Suprapubic skin (tissue), 4 donors: ENCODE data around the gene RMI1.

ENCODE experiments used
- EP300 ChIP-seq: sonication (generic); formaldehyde crosslinking; IDR thresholded peaks from one replicate; pipeline ENCODE4 v1.6.1; 2017; ENCODE audit warnings: antibody characterized with exemption
- POLR2A ChIP-seq, 2 donors: fragments of 450-650 bp; IDR thresholded peaks; one replicate each; pipeline ENCODE4 v1.6.1; 2017; ENCODE audit warnings: antibody characterized with exemption in 2 of 2, mild to moderate bottlenecking in 2 of 2, moderate library complexity in 2 of 2
- POLR2AphosphoS5 ChIP-seq, 3 donors: sonication (generic); formaldehyde crosslinking; IDR thresholded peaks; one replicate each; pipeline ENCODE4 v1.6.1; 2017; ENCODE audit warnings: antibody characterized with exemption in 3 of 3

GRCh38 chr9:84024041-84024575 is 43.5 kb downstream of the RMI1 start:
- TF ChIP-seq POLR2A (IDR thresholded peaks at IDR 0.05): no peak
- no peak for TF ChIP-seq POLR2AphosphoS5 (IDR thresholded peaks at IDR 0.05)
- no peak for TF ChIP-seq EP300
